Measurements from ENCODE around the gene ADK.
"Not testable (repeated sequence)": the region's sequence is repeated elsewhere in the genome, so short reads cannot be mapped to it uniquely, and the experiment has no call there.

ADK gene

DNA sequence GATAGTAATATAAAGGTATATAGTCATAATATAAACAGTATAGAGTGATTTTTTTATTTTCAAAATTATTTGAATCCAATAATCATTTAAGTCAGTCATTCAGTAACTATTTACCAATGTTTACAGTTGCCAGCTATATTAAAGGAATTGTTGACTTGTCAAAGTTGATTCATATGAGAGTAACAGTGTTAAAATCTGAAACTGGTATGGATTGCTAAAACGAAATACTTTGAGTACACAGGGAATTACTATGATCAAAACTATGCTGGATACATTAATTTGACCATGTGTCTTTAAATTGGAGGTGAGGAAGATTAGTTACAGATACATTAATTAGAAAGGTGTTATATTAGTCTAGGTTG lies 282.6 kb downstream of the ADK start:
- no peak for DNase-seq

DNA sequence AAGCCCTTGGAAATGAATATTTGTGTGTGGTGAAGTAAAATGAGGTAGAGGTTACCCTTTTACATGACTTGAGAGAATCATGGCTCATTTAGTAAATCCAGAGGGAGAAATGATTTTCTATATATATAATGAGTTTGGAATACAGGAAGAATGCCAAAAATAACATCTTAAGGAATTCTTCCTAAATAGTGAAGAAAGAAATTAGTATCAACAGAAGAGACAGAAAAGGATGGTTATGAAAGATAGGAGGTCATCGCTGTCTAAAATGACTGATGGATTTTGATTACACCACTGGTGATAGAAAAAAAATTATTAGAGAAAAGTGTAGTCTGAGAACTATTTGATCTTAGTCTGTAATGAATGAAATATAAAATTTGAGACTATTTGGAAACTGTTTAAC lies 283.0 kb downstream of the ADK start:
- no peak for DNase-seq

DNA sequence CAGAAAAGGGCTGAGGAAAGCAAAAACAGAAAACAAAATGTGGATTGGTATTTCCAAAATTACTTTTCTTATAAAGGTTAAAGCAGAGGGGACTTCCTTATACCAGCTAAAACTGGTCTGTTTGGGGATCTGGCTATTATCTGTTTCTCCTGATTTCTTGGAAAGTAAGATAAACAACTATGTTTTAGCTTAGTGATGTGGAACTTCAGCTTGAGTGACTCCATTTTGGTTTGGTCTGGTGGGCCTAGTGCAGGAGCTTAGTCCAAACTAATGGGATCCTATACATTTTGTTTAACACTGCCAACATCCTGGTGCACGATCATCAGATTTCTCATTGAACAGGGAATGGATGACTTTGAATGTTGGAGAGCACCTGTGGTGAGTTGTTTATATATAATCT lies 283.5 kb downstream of the ADK start:
- DNase-seq: no peak

DNA sequence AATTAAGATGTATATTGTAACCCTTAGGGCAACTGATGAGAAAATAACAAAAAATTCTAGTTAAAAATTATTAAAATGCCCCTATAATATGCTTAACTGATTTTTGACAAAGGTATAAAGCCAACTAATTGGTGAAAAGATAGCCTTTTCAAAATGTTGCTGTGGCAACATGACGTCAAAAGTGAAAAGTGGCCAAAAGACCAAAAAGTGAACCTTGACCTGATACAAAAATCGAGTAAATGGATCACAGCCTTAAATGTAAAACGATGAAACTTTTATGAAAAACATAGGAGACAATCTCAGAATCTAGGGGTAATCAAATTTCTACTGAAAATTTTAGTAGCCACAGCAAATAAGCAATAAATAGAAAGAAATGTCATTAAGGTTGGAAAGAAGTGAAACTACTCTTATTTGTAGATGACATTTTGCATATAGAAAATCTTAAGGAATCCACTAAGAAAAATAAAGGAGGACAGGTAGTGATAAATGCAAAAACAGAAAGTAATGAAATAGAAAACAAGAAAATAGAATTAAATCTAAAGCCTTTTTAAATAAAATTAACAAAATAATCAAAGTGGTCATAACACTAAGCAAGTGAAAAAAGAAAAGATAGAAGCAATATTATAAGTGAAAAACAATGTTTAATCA lies 285.6 kb downstream of the ADK start:
- DNase-seq: no peak

DNA sequence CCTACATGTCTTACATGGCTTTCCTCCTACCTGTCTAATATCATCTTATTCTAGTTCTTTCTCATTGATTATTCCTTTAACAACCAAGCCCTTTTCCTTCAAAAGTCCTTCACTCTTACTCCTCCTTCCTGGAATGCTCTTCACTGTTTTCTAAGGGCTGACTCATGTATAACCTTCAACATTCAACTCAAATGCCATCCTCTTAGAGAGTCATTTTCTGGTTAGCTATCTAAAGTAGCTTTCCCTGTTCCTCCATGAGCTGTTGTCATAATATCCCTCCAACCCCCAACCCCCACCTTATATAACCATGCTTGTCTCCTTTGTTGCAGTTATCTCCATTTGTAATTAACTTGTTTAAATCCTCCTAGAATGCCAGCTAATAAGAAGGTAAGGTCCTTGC lies 286.8 kb downstream of the ADK start:
- no peak for DNase-seq

DNA sequence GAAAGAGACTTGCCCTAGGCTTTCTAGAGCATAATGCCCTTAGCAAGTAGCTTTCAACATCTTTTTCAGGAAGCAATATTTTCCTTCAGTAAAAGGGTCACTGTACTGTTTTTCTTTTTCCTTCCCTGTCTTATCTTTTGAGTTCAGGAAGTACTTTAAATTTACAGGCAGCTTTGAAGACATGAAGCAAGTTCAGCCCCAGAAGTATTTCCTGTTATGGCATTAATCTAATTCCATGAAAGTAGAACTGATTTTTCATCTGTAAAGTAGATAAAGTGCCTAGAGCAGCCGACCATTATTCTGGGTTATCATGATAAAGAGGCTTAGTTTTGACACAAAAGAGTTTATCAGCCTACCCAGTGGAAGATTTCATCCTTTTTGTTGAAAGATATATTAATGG lies 288.2 kb downstream of the ADK start:
- no peak for DNase-seq

DNA sequence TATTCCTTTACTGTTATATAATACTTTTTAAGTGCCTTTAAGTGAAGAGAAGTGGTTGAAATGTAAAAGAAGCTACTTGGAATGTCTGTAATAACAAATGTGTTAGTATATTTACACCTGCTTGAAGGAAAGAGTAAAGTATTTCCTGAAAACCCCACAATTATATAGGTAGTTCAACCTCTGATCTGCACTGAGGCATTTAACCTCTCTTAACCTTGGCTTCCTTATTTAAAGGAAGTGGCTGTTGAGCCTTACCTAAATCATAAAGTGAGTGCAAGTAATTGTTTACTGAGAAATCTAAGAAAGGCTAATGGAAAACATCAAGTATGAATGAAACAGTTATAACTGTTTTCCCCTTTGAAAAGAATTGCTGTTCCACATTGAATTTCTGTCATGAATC lies 294.5 kb downstream of the ADK start:
- no peak for DNase-seq

DNA sequence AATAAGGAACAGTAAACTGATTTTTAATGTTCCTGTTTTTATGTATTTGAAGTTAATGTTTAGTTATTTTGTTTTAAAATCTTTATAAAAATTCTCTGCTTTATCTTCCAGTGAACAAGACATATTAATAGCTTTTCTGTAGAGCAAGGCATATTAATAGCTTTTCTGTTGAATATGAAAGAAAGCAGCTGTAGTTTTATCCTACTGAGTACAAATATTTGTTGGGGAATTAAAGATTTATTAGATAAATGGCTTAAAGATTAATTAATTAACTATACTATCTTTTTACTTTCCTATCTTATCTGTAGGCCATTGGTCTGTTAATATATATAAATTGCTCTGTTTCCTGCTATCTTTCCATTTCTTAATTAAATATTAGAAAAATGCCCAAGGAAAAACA lies 299.6 kb downstream of the ADK start:
- DNase-seq: no peak

DNA sequence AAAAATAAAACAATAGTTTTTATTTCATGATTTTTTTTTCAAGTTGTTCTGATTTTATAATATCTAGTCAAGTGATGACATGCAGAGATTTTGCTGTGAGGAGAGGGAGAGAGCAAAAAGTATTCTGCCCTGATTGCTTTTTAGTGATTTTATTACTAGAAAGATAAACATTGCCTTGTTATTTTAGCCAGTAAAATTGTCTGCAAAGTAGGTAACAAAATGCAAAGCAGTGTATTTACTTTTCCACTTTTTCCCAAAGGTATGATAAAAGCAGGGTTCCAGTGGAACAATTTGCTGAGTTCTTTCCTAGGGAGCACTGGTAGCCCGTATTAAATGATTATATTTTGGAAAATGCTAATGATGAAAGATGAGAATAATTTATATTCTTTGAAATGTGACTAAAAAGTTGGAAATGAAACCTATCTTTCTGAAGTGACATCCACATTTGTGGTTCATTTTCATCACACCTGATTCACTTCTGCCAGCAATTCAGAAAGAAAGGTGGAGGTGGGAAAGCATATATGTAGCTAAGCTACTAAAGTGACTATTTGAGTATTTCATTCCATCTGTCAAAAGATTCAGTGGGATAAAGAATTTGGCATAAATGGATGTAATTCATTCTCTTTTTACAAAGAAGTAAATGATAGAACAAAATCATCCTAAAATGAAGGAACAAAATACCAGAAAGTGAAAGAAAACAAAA lies 300.3 kb downstream of the ADK start:
- no peak for DNase-seq

DNA sequence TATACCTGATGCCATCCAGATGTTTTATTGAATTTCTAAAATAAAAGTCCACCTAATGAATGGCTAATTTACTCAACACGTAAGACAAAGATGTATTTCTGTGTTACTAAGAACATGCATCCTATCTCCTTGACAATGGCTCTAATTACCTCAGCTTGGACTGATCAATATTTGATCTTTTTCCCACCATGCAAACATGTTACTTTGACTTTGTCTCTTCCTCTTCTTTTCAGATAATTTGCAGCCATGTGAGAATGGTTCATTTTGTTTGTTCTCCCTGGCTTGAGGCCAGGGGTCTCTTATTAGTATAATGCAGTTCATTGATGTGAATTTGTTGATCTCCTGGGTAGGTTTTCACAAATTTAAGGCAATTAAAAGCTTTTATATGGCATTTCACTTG lies 302.1 kb downstream of the ADK start:
- DNase-seq: no peak

DNA sequence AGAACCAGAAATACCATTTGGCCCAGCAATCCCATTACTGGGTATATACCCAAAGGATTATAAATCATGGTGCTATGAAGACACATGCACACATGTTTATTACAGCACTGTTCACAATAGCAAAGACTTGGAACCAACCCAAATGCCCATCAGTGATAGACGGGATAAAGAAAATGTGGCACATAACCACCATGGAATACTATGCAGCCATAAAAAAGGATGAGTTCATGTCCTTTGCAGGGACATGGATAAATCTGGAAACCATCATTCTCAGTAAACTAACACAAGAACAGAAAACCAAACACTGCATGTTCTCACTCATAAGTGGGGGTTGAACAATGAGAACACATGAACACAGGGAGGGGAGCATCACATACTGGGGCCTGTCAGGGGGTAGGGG lies 306.5 kb downstream of the ADK start:
- not testable (repeated sequence) for DNase-seq

DNA sequence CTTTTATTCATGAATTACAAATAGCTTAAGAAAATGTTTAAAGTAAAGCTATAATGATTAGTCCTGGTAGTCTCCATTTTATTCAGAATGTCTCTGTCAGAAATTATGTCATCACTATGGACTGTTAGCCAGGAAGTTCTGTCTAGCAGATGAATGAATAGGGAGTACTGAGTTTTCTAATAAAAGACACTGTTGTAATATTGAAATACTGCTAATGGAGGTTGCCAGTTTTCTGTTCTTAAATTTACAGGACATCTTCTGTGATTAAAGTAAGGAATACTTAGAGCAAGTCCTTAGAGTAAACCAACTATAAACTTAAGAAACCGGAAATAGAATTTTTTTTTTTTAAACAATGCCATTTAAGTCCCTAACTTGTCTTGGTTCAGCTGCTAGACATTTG lies 309.8 kb downstream of the ADK start:
- DNase-seq: no peak

DNA sequence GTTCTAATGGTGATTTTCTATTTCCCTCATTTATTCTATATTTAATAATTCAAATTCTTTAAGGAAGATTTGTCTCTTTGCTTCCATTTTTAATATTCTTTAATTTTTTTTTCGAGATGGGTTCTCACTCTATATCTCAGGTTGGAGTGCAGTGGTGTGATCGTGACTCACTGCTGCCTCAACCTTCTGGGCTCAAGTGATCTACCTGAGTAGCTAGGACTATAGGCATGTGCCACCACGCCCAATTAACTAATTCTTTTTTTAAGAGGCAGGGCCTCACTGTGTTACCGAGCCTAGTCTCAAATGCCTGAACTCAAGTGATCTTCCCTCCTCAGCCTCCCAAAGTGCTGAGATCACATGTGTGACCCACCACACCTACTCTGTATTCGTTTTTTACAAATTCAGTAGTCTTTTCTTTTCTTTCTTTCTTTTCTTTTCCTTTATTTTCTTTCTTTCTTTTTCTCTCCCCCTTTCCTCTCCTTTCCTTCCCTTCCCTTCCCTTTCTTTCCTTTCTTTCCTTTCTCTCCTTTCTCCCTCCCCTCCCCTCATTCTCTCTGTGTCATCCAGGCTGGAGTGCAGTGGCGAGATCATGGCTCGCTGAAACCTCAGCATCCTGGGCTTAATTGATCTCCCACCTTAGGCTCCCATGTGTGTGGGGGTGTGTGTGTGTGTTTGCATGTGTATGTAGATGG lies 323.1 kb downstream of the ADK start:
- DNase-seq: no peak

DNA sequence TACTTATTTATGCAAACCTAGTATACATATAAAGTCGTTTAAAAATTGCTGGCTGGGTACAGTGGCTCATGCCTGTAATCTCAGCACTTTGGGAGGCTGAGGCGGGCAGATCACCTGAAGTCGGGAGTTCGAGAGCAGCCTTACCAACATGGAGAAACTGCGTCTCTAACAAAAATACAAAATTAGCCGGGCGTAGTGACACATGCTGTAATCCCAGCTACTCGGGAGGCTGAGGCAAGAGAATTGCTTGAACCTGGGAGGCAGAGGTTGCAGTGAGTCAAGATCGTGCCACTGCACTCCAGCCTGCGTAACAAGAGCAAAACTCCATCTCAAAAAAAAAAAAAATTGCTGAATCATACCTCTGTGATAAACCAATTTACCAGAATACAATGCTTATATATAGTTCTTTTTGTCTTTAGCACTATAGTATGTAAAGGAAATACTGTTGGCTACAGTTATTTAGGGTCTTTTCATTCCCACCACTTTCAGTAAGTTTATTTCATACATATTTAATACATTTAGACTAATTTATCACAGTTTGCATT lies 325.2 kb downstream of the ADK start:
- not testable (repeated sequence) for DNase-seq

DNA sequence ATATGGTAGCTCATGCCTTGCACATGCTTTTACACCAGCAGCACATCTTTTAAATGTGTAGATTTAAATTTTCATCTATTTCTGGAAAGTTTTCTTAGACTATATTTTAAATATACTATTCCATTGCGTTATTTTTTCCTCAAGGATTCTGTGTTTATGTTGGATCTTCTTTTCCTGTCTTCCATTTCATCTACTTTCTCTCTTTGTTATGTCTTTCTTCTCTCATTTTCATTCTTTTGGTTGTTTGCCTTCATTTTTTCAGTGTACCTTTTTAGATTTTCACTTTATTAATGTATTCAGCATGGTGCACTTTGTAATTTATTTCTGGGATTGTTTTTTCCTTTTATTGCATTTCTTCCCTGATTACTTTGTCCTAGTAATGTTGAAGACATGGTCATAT lies 329.8 kb downstream of the ADK start:
- no peak for DNase-seq

DNA sequence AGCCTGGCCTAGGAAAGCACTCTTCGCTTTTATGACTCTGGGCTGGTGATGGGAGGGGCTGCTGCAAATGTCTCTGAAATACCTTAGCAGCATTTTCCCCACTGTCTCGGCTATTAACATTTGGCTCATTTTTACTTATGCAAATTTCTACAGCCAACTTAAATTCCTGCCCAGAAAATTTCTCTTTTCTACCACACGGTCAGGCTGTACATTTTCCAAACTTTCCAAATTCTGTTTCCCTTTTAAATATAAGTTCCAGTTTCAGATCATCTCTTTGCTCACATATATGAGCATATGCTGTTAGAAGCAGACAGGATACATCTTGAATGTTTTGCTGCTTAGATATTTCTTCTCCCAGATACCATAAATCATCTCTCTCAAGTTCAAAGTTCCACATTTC lies 332.3 kb downstream of the ADK start:
- no peak for DNase-seq

DNA sequence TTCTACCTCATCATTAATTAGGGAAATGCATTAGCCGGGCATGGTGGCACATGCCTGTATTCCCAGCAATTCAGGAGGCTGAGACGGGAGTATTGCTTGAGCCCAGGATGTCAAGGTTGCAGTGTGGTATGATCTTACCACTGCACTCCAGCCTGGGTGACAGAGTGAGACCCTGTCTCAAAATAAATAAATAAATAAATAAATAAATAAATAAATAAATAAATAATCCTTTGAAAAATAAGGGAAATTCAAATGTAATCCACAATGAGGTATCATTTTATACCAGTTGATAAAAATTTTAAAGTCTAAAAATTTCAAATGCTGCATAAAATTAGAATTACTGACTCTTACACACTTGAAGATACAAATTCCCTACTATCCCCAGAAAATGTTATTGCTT lies 334.3 kb downstream of the ADK start:
- DNase-seq: no peak

DNA sequence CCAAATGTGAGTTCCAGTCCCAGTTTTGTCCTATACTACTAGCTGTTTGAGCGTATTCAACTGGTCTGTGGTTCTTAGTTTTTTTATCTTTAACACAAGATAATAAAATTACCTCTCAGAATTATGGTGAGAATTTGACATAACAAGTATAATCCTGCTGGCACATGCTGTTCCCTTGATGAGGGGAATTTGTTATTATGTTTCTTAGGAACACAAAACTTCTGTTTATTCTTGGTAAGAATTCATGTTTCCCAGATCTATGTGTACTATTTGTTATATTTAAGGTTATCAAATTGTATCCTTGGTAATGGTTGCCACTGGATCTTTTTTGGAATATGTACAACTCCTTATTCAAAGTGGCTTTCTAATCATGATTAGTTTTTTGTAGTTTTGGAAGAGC lies 335.6 kb downstream of the ADK start:
- no peak for DNase-seq

DNA sequence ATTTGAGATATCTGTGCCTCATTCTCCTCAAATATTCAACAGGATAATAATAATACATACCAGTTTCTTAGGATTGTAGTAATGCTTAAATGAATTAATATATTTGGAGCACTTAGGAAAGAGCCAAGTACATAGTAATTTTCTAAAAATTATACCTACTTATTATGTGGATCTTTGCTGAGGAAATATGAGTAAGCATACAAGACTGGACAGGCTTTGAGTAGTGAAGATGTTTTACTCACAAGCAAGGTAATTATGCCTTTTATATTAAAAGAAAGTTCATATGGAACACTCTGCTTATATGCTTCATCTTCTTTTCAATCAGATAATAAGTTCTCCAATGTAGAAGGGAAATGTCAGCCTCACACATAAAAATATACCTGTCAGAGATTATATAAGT lies 337.9 kb downstream of the ADK start:
- DNase-seq: no peak

DNA sequence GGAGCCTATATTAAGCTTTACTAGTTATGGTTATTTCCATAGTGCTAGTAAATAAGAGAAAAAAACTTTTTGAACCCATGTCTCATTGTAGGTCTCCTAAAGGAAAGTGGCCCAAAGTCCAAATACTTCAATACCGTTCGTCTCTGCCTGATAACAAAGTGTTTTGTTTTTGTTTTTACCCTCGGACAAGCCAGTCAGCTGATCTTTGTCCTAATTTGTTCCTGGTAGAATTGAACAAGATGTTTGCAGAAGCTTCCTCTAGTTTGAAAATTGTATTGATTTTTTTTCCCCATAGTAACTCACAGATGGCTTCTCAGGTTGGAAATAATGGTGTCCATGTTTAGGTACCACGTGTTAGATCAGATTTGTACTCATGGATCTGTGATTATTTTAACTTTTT lies 339.5 kb downstream of the ADK start:
- DNase-seq: no peak

DNA sequence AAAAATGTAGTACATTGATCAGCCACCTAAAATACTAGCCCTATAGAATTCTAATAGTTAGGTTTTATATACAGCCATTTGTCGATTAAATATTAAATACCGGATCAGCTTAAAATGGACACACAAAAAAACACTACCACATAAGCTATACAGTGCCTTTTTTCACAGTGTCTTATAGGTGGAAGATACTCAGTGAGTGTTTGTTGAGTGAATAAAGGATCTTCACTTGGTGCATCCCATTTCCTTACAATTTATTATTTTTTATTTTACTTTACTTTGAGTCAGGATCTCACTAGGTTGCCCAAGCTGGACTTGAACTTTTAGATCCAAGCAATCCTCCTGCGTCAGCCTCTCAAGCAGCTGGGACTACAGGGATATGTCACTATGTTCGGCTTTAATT lies 340.0 kb downstream of the ADK start:
- DNase-seq: no peak

DNA sequence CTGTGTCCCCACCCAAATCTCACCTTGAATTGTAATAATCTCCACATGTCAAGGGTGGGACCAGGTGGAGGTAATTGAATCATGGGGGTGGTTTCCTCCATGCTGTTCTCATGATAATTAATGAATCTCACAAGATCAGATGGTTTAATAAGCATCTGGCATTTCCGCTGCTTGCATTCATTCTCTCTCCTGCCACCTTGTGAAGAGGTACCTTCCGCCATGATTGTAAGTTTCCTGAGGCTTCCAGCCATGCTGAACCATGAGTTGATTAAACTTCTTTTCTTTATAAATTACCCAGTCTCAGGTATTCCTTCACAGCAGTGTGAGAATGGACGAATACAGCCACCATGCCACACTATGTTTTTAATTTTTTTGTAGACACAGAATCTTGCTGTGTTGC lies 345.3 kb downstream of the ADK start:
- DNase-seq: not testable (repeated sequence)

DNA sequence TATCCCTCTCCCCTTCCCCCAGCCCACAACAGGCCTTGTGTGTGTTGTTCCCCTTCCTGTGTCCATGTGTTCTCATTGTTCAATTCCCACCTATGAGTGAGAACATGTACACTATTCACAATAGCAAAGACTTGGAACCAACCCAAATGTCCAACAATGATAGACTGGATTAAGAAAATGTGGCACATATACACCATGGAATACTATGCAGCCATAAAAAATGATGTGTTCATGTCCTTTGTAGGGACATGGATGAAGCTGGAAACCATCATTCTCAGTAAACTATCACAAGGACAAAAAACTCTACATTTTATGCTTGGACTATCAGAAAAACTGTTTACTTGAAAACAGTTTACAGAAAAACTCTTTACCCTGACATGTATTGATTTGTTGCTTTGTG lies 347.6 kb downstream of the ADK start:
- not testable (repeated sequence) for DNase-seq

DNA sequence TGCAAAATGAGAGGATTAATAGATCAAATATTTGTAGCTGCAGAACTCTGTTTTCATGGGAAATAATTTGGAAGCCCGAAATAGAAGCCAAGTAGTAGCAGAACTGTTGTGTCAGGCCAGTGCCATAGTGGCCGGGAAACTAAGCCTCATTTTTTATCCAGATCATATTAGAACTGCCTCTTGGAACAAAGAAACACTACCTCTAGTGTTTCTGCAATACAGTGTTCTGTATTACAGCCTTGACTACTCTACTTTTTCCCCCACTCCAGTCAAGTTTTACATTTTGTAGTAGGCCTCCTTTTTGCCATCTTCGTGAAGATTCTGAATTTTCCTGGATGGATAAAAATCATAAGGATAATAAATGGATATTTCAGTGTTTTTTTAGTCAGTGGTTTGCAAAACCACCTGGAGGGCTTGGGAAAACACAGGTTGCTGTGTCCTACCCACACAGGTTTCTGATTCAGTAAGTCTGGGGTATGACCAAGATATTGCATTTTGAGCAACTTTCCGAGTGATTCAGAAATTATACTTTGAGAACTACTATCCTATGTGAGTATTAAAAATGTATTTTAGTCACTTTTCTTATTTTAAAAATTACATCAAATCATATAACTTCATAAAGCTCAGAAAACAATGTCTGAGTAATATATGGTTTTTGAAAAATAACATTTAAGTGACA lies 349.1 kb downstream of the ADK start:
- DNase-seq: no peak

Measured in 8988T (cell line).